HG03575 (cell line): ENCODE measurements around the gene KCNK10.

Source experiments
- ATAC-seq: cut with Tn5 transposase; IDR thresholded peaks from one replicate; pipeline ENCODE4 v1.9.1; 2021; ENCODE audit not compliant: unreplicated experiment, insufficient number of reproducible peaks, low FRiP score; ENCODE audit errors: extremely low read depth

The KCNK10 gene

GRCh38 chr14:88323523-88324199 is 592 bp upstream of the KCNK10 start:
- peak; percentile 55 for ATAC-seq

GRCh38 chr14:88322504-88323085 is 474 bp downstream of the KCNK10 start:
- ATAC-seq: no peak

- no peak for ATAC-seq
Measured at GRCh38 chr14:88321692-88322503, 1.2 kb downstream of the KCNK10 start.

- no peak for ATAC-seq
Measured at GRCh38 chr14:88318406-88318805, 4.7 kb downstream of the KCNK10 start.

- no peak for ATAC-seq
Measured at GRCh38 chr14:88316521-88316920, 6.5 kb downstream of the KCNK10 start.

GRCh38 chr14:88312257-88312656 is 10.8 kb downstream of the KCNK10 start:
- ATAC-seq: no peak

- ATAC-seq: no peak
Measured at GRCh38 chr14:88311780-88312179, 11.3 kb downstream of the KCNK10 start.

- no peak for ATAC-seq
Measured at GRCh38 chr14:88310449-88310848, 12.6 kb downstream of the KCNK10 start.

GRCh38 chr14:88310021-88310420 is 13.0 kb downstream of the KCNK10 start:
- no peak for ATAC-seq

GRCh38 chr14:88305528-88306322 is 17.3 kb downstream of the KCNK10 start:
- no peak for ATAC-seq

GRCh38 chr14:88303041-88303440 is 20.0 kb downstream of the KCNK10 start:
- ATAC-seq: no peak

- no peak for ATAC-seq
Measured at GRCh38 chr14:88301381-88301780, 21.7 kb downstream of the KCNK10 start.

- ATAC-seq: no peak
Measured at GRCh38 chr14:88300817-88301216, 22.3 kb downstream of the KCNK10 start.

GRCh38 chr14:88299865-88300530 is 23.1 kb downstream of the KCNK10 start:
- ATAC-seq: peak; percentile 58

GRCh38 chr14:88297306-88297705 is 25.8 kb downstream of the KCNK10 start:
- no peak for ATAC-seq

GRCh38 chr14:88296351-88296750 is 26.7 kb downstream of the KCNK10 start:
- ATAC-seq: no peak

GRCh38 chr14:88289996-88290395 is 33.1 kb downstream of the KCNK10 start:
- no peak for ATAC-seq

- no peak for ATAC-seq
Measured at GRCh38 chr14:88289234-88289633, 33.8 kb downstream of the KCNK10 start.

- no peak for ATAC-seq
Measured at GRCh38 chr14:88286309-88286708, 36.8 kb downstream of the KCNK10 start.
